ENCODE data around the gene ELMO1.

ELMO1 gene

GRCh38 chr7:37038706-37039105 lies 410.0 kb downstream of the ELMO1 start:
- DNase-seq: no peak

- no peak for DNase-seq
Measured at GRCh38 chr7:37037286-37037685, 411.4 kb downstream of the ELMO1 start.

- DNase-seq: no peak
Measured at GRCh38 chr7:37035631-37036030, 413.0 kb downstream of the ELMO1 start.

- no peak for DNase-seq
Measured at GRCh38 chr7:37033141-37033540, 415.5 kb downstream of the ELMO1 start.

GRCh38 chr7:37032258-37032601 lies 416.4 kb downstream of the ELMO1 start:
- DNase-seq: no peak

GRCh38 chr7:37031571-37032257 lies 416.9 kb downstream of the ELMO1 start:
- DNase-seq: no peak

GRCh38 chr7:37028909-37029440 lies 419.7 kb downstream of the ELMO1 start:
- no peak for DNase-seq

GRCh38 chr7:37027557-37028341 lies 420.9 kb downstream of the ELMO1 start:
- DNase-seq: no peak

- no peak for DNase-seq
Measured at GRCh38 chr7:37027104-37027503, 421.6 kb downstream of the ELMO1 start.

GRCh38 chr7:37018954-37019353 lies 429.7 kb downstream of the ELMO1 start:
- DNase-seq: no peak

GRCh38 chr7:37016064-37016878 lies 432.4 kb downstream of the ELMO1 start:
- no peak for DNase-seq

GRCh38 chr7:37015353-37016034 lies 433.2 kb downstream of the ELMO1 start:
- no peak for DNase-seq

GRCh38 chr7:37013771-37014170 lies 434.9 kb downstream of the ELMO1 start:
- DNase-seq: no peak

GRCh38 chr7:37011151-37011890 lies 437.3 kb downstream of the ELMO1 start:
- DNase-seq: no peak

- no peak for DNase-seq
Measured at GRCh38 chr7:37009125-37009675, 439.5 kb downstream of the ELMO1 start.

GRCh38 chr7:37007691-37008090 lies 441.0 kb downstream of the ELMO1 start:
- peak; percentile 20 for DNase-seq

- no peak for DNase-seq
Measured at GRCh38 chr7:37007268-37007667, 441.4 kb downstream of the ELMO1 start.

- no peak for DNase-seq
Measured at GRCh38 chr7:37006764-37007163, 441.9 kb downstream of the ELMO1 start.

GRCh38 chr7:37000511-37000910 lies 448.2 kb downstream of the ELMO1 start:
- DNase-seq: no peak

- DNase-seq: no peak
Measured at GRCh38 chr7:36999626-37000485, 448.8 kb downstream of the ELMO1 start.

GRCh38 chr7:36995776-36996175 lies 452.9 kb downstream of the ELMO1 start:
- DNase-seq: no peak

Data from midbrain (tissue), 1 donor.